ENCODE results near the gene MEFV.

Gene MEFV

GRCh38 chr16:3195975-3196374 is 60.5 kb downstream of the MEFV start:
- Histone ChIP-seq H2AFZ (ENCODE audit: low read depth, low read length) (no peak overlapping the region), H3K36me3 (ENCODE audit: control insufficient read depth in 1 of 2, insufficient read depth in 2 of 2, low read depth in 1 of 2, low read length in 2 of 2) (no peaks in the 10 kb centered on the region), H2BK15ac (ENCODE audit: low read depth, poor library complexity, severe bottlenecking) (no peak overlapping the region), H3K23ac (ENCODE audit: low read length in 2 of 2) (no peak overlapping the region), H3K18ac (ENCODE audit: low read depth in 1 of 2, low read length in 2 of 2) (no peak overlapping the region), H3K27ac (ENCODE audit: low read length, poor library complexity, severe bottlenecking) (no peak overlapping the region), H2BK5ac (ENCODE audit: low read depth, low read length, poor library complexity, severe bottlenecking) (no peak overlapping the region), H4K8ac (ENCODE audit: low read length) (no peak overlapping the region), H3K4me1 (ENCODE audit: control insufficient read depth, insufficient read depth, low read depth, low read length) (peaks cover 5% of the 10 kb centered on the region), H3K4me2 (ENCODE audit: low read length, poor library complexity, severe bottlenecking) (no peak overlapping the region), H3K27me3 (ENCODE audit: control insufficient read depth in 1 of 2, insufficient read depth in 1 of 2, low read length in 2 of 2) (peaks cover 13 to 44% of the 10 kb centered on the region in 2 experiments), H3K9me3 (ENCODE audit: control insufficient read depth, low read length) (peaks cover 7% of the 10 kb centered on the region), H3K14ac (ENCODE audit: low read length in 2 of 2) (no peak overlapping the region), H3K4me3 (ENCODE audit: insufficient read depth in 1 of 2, low read depth in 1 of 2, low read length in 2 of 2) (no peak overlapping the region), H2AK5ac (ENCODE audit: low read length, severe bottlenecking) (no peak overlapping the region), H2BK12ac (ENCODE audit: low read length in 2 of 2) (no peak overlapping the region), H4K91ac (ENCODE audit: low read length) (no peak overlapping the region), H3K4ac (ENCODE audit: low read depth in 1 of 2, low read length in 2 of 2) (no peak overlapping the region), H3K9ac (ENCODE audit: low read length) (no peak overlapping the region), H3K79me1 (replicated peaks; ENCODE audit: low read length, poor library complexity, severe bottlenecking) (no peaks in the 10 kb centered on the region), H2BK120ac (ENCODE audit: low read depth, low read length) (no peak overlapping the region)
- DNase-seq = no peak
- WGBS = 58% methylated on average over 8 of the region's 10 CpGs

- H2BK15ac ChIP-seq (ENCODE audit: low read depth, poor library complexity, severe bottlenecking) = no peak overlapping the region
- no peaks in the 10 kb centered on the region for H3K79me1 ChIP-seq (replicated peaks; ENCODE audit: low read length, poor library complexity, severe bottlenecking)
- no peak overlapping the region for H3K14ac ChIP-seq (ENCODE audit: low read length in 2 of 2)
- WGBS = 93% methylated on average over 19 of the region's 20 CpGs
- H4K91ac ChIP-seq (ENCODE audit: low read length) = no peak overlapping the region
- no peak overlapping the region for H3K4ac ChIP-seq (ENCODE audit: low read depth in 1 of 2, low read length in 2 of 2)
- no peak overlapping the region for H2BK12ac ChIP-seq (ENCODE audit: low read length in 2 of 2)
- H3K18ac ChIP-seq (ENCODE audit: low read depth in 1 of 2, low read length in 2 of 2) = no peak overlapping the region
- no peak overlapping the region for H2BK120ac ChIP-seq (ENCODE audit: low read depth, low read length)
- no peak overlapping the region for H2AFZ ChIP-seq (ENCODE audit: low read depth, low read length)
- peaks cover 10% of the 10 kb centered on the region for H3K4me1 ChIP-seq (ENCODE audit: control insufficient read depth, insufficient read depth, low read depth, low read length)
- no peak overlapping the region for H3K23ac ChIP-seq (ENCODE audit: low read length in 2 of 2)
- H3K4me2 ChIP-seq (ENCODE audit: low read length, poor library complexity, severe bottlenecking) = no peak overlapping the region
- no peak overlapping the region for H2AK5ac ChIP-seq (ENCODE audit: low read length, severe bottlenecking)
- no peak overlapping the region for H4K8ac ChIP-seq (ENCODE audit: low read length)
- no peak overlapping the region for H3K4me3 ChIP-seq (ENCODE audit: insufficient read depth in 1 of 2, low read depth in 1 of 2, low read length in 2 of 2)
- H3K36me3 ChIP-seq (ENCODE audit: control insufficient read depth in 1 of 2, insufficient read depth in 2 of 2, low read depth in 1 of 2, low read length in 2 of 2) = no peaks in the 10 kb centered on the region
- H3K9ac ChIP-seq (ENCODE audit: low read length) = no peak overlapping the region
- no peak for DNase-seq
- peaks cover 20 to 49% of the 10 kb centered on the region in 2 experiments for H3K27me3 ChIP-seq (ENCODE audit: control insufficient read depth in 1 of 2, insufficient read depth in 1 of 2, low read length in 2 of 2)
- no peaks in the 10 kb centered on the region for H3K9me3 ChIP-seq (ENCODE audit: control insufficient read depth, low read length)
- H2BK5ac ChIP-seq (ENCODE audit: low read depth, low read length, poor library complexity, severe bottlenecking) = no peak overlapping the region
- no peak overlapping the region for H3K27ac ChIP-seq (ENCODE audit: low read length, poor library complexity, severe bottlenecking)
Observed at GRCh38 chr16:3194792-3195191, 61.6 kb downstream of the MEFV start.

GRCh38 chr16:3193221-3194212 is 62.9 kb downstream of the MEFV start:
- 90% methylated on average over 47 of the region's 49 CpGs for WGBS
- H4K8ac ChIP-seq (ENCODE audit: low read length) = no peak overlapping the region
- H3K23ac ChIP-seq (ENCODE audit: low read length in 2 of 2) = no peak overlapping the region
- H2BK12ac ChIP-seq (ENCODE audit: low read length in 2 of 2) = no peak overlapping the region
- no peak overlapping the region for H3K4me3 ChIP-seq (ENCODE audit: insufficient read depth in 1 of 2, low read depth in 1 of 2, low read length in 2 of 2)
- no peak overlapping the region for H3K27ac ChIP-seq (ENCODE audit: low read length, poor library complexity, severe bottlenecking)
- H2AK5ac ChIP-seq (ENCODE audit: low read length, severe bottlenecking) = no peak overlapping the region
- no peak overlapping the region for H4K91ac ChIP-seq (ENCODE audit: low read length)
- peaks cover 19 to 51% of the 10 kb centered on the region in 2 experiments for H3K27me3 ChIP-seq (ENCODE audit: control insufficient read depth in 1 of 2, insufficient read depth in 1 of 2, low read length in 2 of 2)
- H3K4me2 ChIP-seq (ENCODE audit: low read length, poor library complexity, severe bottlenecking) = no peak overlapping the region
- H3K18ac ChIP-seq (ENCODE audit: low read depth in 1 of 2, low read length in 2 of 2) = no peak overlapping the region
- H3K9ac ChIP-seq (ENCODE audit: low read length) = no peak overlapping the region
- H3K9me3 ChIP-seq (ENCODE audit: control insufficient read depth, low read length) = no peaks in the 10 kb centered on the region
- no peak overlapping the region for H2AFZ ChIP-seq (ENCODE audit: low read depth, low read length)
- H2BK120ac ChIP-seq (ENCODE audit: low read depth, low read length) = no peak overlapping the region
- no peaks in the 10 kb centered on the region for H3K79me1 ChIP-seq (replicated peaks; ENCODE audit: low read length, poor library complexity, severe bottlenecking)
- no peaks in the 10 kb centered on the region for H3K36me3 ChIP-seq (ENCODE audit: control insufficient read depth in 1 of 2, insufficient read depth in 2 of 2, low read depth in 1 of 2, low read length in 2 of 2)
- peaks cover 21% of the 10 kb centered on the region for H3K4me1 ChIP-seq (ENCODE audit: control insufficient read depth, insufficient read depth, low read depth, low read length)
- DNase-seq = no peak
- no peak overlapping the region for H2BK5ac ChIP-seq (ENCODE audit: low read depth, low read length, poor library complexity, severe bottlenecking)
- no peak overlapping the region for H3K4ac ChIP-seq (ENCODE audit: low read depth in 1 of 2, low read length in 2 of 2)
- H3K14ac ChIP-seq (ENCODE audit: low read length in 2 of 2) = no peak overlapping the region
- no peak overlapping the region for H2BK15ac ChIP-seq (ENCODE audit: low read depth, poor library complexity, severe bottlenecking)

- Histone ChIP-seq H3K9ac (ENCODE audit: low read length) (no peak overlapping the region), H3K79me1 (replicated peaks; ENCODE audit: low read length, poor library complexity, severe bottlenecking) (no peaks in the 10 kb centered on the region), H3K4ac (ENCODE audit: low read depth in 1 of 2, low read length in 2 of 2) (no peak overlapping the region), H2BK15ac (ENCODE audit: low read depth, poor library complexity, severe bottlenecking) (no peak overlapping the region), H3K4me2 (ENCODE audit: low read length, poor library complexity, severe bottlenecking) (no peak overlapping the region), H3K4me1 (ENCODE audit: control insufficient read depth, insufficient read depth, low read depth, low read length) (peaks cover 22% of the 10 kb centered on the region), H3K27ac (ENCODE audit: low read length, poor library complexity, severe bottlenecking) (no peak overlapping the region), H3K4me3 (ENCODE audit: insufficient read depth in 1 of 2, low read depth in 1 of 2, low read length in 2 of 2) (no peak overlapping the region), H3K36me3 (ENCODE audit: control insufficient read depth in 1 of 2, insufficient read depth in 2 of 2, low read depth in 1 of 2, low read length in 2 of 2) (no peaks in the 10 kb centered on the region), H3K14ac (ENCODE audit: low read length in 2 of 2) (no peak overlapping the region), H3K18ac (ENCODE audit: low read depth in 1 of 2, low read length in 2 of 2) (no peak overlapping the region), H2AFZ (ENCODE audit: low read depth, low read length) (no peak overlapping the region), H4K8ac (ENCODE audit: low read length) (no peak overlapping the region), H2BK12ac (ENCODE audit: low read length in 2 of 2) (no peak overlapping the region), H2BK120ac (ENCODE audit: low read depth, low read length) (no peak overlapping the region), H3K27me3 (ENCODE audit: control insufficient read depth in 1 of 2, insufficient read depth in 1 of 2, low read length in 2 of 2) (peaks cover 13 to 46% of the 10 kb centered on the region in 2 experiments), H3K23ac (ENCODE audit: low read length in 2 of 2) (no peak overlapping the region), H3K9me3 (ENCODE audit: control insufficient read depth, low read length) (no peaks in the 10 kb centered on the region), H2BK5ac (ENCODE audit: low read depth, low read length, poor library complexity, severe bottlenecking) (no peak overlapping the region), H2AK5ac (ENCODE audit: low read length, severe bottlenecking) (no peak overlapping the region), H4K91ac (ENCODE audit: low read length) (no peak overlapping the region)
- DNase-seq = no peak
- 80% methylated on average over 36 of the region's 36 CpGs for WGBS
Observed at GRCh38 chr16:3192476-3193019, 63.9 kb downstream of the MEFV start.

Measured in mesenchymal stem cell (in vitro differentiated cells and primary cell).